ENCODE data around the gene EVA1C. TPM values are rescaled to one million over a fixed set of nuclear protein-coding genes. Genes with fewer than 3 reads are reported as not detected.
A peak's percentile ranks its signal among the peaks of the same experiment; 100 is the strongest.

EVA1C gene
- total and polyA plus RNA-seq, 9 of the 15 experiments (the other 6 are each of a cell fraction or from before 2014, with no cell fraction given) = 0.22 TPM; not detected in 8

GRCh38 chr21:32468681-32469111 lies 56.2 kb downstream of the EVA1C start:
- H3K79me2 ChIP-seq (ENCODE audit: control insufficient read depth, insufficient read depth, low read length) = no peaks in the 10 kb centered on the region
- FAIRE-seq = no peak
- H3K9me3 ChIP-seq (replicated peaks; ENCODE audit: control insufficient read depth, insufficient read depth, low read depth, low read length) = no peaks in the 10 kb centered on the region
- ATAC-seq = no peak
- H3K9me1 ChIP-seq (ENCODE audit: control insufficient read depth, insufficient read depth, low read length) = peaks cover 5% of the 10 kb centered on the region
- H4K20me1 ChIP-seq (replicated peaks; ENCODE audit: control insufficient read depth, insufficient read depth, low read length) = 0 out of 2 replicates have a peak, but pooled peaks cover 9% of the 10 kb centered on the region
- in situ Hi-C loops (cut with MboI) = no loop called here
- 9% methylated on average over 6 of the region's 6 CpGs for WGBS (ENCODE audit: insufficient coverage, low coverage, missing lambda C conversion rate)
- CTCF ChIA-PET (ENCODE audit: low intra/inter-chr PET ratio) = no interaction called here
- H3K4me1 ChIP-seq (replicated peaks in 1 of 2; ENCODE audit: control insufficient read depth in 2 of 2, insufficient read depth in 2 of 2, low read length in 2 of 2) = peaks cover 0 to 3% of the 10 kb centered on the region in 2 experiments; a peak in 3 of 5 replicates
- H3K4me2 ChIP-seq (ENCODE audit: insufficient read depth, low read length) = peak overlapping the region; percentile 16; the same call in 1 of the 2 replicates
- no peak overlapping the region for H3K4me3 ChIP-seq
- no peak for DNase-seq (ENCODE audit: extremely low read depth in 1 of 4, low spot score in 3 of 4)
- intact Hi-C loops (cut with micrococcal nuclease) = no loop called here
- H3K36me3 ChIP-seq (ENCODE audit: control insufficient read depth, insufficient read depth, low read length) = no peaks in the 10 kb centered on the region
- no peak overlapping the region for H2AFZ ChIP-seq (ENCODE audit: low read depth, low read length)
- H3K27me3 ChIP-seq (ENCODE audit: control insufficient read depth in 2 of 2, insufficient read depth in 2 of 2, low read length in 2 of 2) = peaks cover 34 to 50% of the 10 kb centered on the region in 2 experiments; a peak in 4 of 5 replicates
- H3K27ac ChIP-seq (ENCODE audit: extremely low read depth, low read depth, low read length) = no peak overlapping the region
- H3K9ac ChIP-seq (ENCODE audit: insufficient read depth in 1 of 2, low read depth in 2 of 2, low read length in 2 of 2) = no peak overlapping the region
- POLR2A ChIA-PET = no interaction called here
- BruUV-seq (replicated peaks) = no TSS peak
- TF ChIP-seq TAF9B (IDR thresholded peaks at IDR 0.05; ENCODE audit: partially characterized antibody) = no peak
- TF ChIP-seq NR3C1 (CRISPR knock-in tag; IDR thresholded peaks at IDR 0.05) = no peak
- no peak for TF ChIP-seq IFI16 (CRISPR knock-in tag; IDR thresholded peaks at IDR 0.05)
- peak; percentile 67 for TF ChIP-seq ARID1B (IDR thresholded peaks at IDR 0.05)
- TF ChIP-seq ATF3 (IDR thresholded peaks at IDR 0.05) = no peak
- no peak for TF ChIP-seq ATF3 (CRISPR knock-in tag; conservative IDR thresholded peaks at IDR 0.05)
- TF ChIP-seq DACH1 (IDR thresholded peaks at IDR 0.05; ENCODE audit: partially characterized antibody) = no peak
- TF ChIP-seq ZKSCAN8 (CRISPR knock-in tag; IDR thresholded peaks at IDR 0.05) = peak; percentile 95; the same call in 1 of the 2 replicates
- peak; percentile 47 for TF ChIP-seq CBFA2T2 (conservative IDR thresholded peaks at IDR 0.05)
- no peak for TF ChIP-seq ZNF778 (CRISPR knock-in tag; IDR thresholded peaks at IDR 0.05)
- TF ChIP-seq POU5F1 (IDR thresholded peaks at IDR 0.05; ENCODE audit: borderline replicate concordance, low read depth, low read length, partially characterized antibody) = no peak
- no peak for TF ChIP-seq TEAD4 (IDR thresholded peaks at IDR 0.05; ENCODE audit: low read length)
- no peak for TF ChIP-seq TEAD4 (CRISPR knock-in tag; IDR thresholded peaks at IDR 0.05; ENCODE audit: borderline replicate concordance)
- TF ChIP-seq SRSF9 (IDR thresholded peaks at IDR 0.05; ENCODE audit: borderline replicate concordance, low read depth, low read length) = no peak
- TF ChIP-seq FOXA1 (IDR thresholded peaks at IDR 0.05; ENCODE audit: borderline replicate concordance) = no peak
- no peak for TF ChIP-seq PTRF (tag; IDR thresholded peaks at IDR 0.05)
- no peak for TF ChIP-seq NFXL1 (CRISPR knock-in tag; IDR thresholded peaks at IDR 0.05)
- peak; percentile 62 for TF ChIP-seq TCF3 (CRISPR knock-in tag; IDR thresholded peaks at IDR 0.05)
- peak in 1 of 2 experiments; percentile 36; a peak in 1 of 4 replicates for TF ChIP-seq TRIM24 (IDR thresholded peaks at IDR 0.05)
- peak; percentile 75 for TF ChIP-seq CBFA2T3 (IDR thresholded peaks at IDR 0.05)
- no peak for TF ChIP-seq SMAD3 (CRISPR knock-in tag; conservative IDR thresholded peaks at IDR 0.05)
